Gastroesophageal sphincter (tissue), 4 donors: ENCODE results near the gene SUGCT. TPM values are rescaled to one million over a fixed set of nuclear protein-coding genes. Genes with fewer than 3 reads are reported as not detected.

Source experiments
- ATAC-seq: fragments of 150-250 bp; one replicate; pipeline ENCODE4 v1.9.1; 2016; ENCODE audit warnings: mild to moderate bottlenecking, moderate library complexity
- H3K27ac ChIP-seq, 4 donors: fragments of 200-600 bp; sonication (generic) in 3 of 4; 1 replicate in 3 of 4; 2 replicates in 1 of 4; pipeline ENCODE4 v1.5.1; 2016 to 2019
- H3K27me3 ChIP-seq: fragments of 200-600 bp; sonication (generic); one replicate; pipeline ENCODE4 v1.5.1; 2019
- H3K36me3 ChIP-seq, 2 donors: fragments of 200-600 bp; sonication (generic); one replicate each; pipeline ENCODE4 v1.5.1; 2019; ENCODE audit warnings: control low read depth in 1 of 2
- H3K4me1 ChIP-seq, 3 donors: fragments of 200-600 bp; sonication (generic); 1 replicate in 2 of 3; 2 replicates in 1 of 3; pipeline ENCODE4 v1.5.1; 2016 to 2019; ENCODE audit warnings: control low read depth in 2 of 3
- H3K4me3 ChIP-seq, 2 donors: fragments of 200-600 bp; sonication (generic); one replicate each; pipeline ENCODE4 v1.5.1; 2019; ENCODE audit warnings: mild to moderate bottlenecking in 1 of 2, moderate library complexity in 1 of 2
- H3K9me3 ChIP-seq, 3 donors: fragments of 200-600 bp; sonication (generic); one replicate each; pipeline ENCODE4 v1.5.1; 2017 to 2019; ENCODE audit warnings: control low read depth in 2 of 3
- EP300 ChIP-seq: sonication (generic); formaldehyde crosslinking; IDR thresholded peaks from one replicate; pipeline ENCODE4 v1.6.1; 2017; ENCODE audit warnings: antibody characterized with exemption, mild to moderate bottlenecking
- POLR2A ChIP-seq, 2 donors: fragments of 450-650 bp; IDR thresholded peaks; one replicate each; pipeline ENCODE4 v1.6.1; 2017; ENCODE audit warnings: antibody characterized with exemption in 2 of 2, mild to moderate bottlenecking in 2 of 2, moderate library complexity in 1 of 2
- POLR2AphosphoS5 ChIP-seq: sonication (generic); formaldehyde crosslinking; IDR thresholded peaks from one replicate; pipeline ENCODE4 v1.6.1; 2017; ENCODE audit warnings: antibody characterized with exemption
- WGBS, 2 donors: methylation state at CpG; one replicate each; pipeline ENCODE4 v1.1.5; 2018; ENCODE audit warnings: low coverage in 1 of 2; 5-methylcytosine and 5-hydroxymethylcytosine counted together
- total RNA-seq, 4 donors: library from RNA; depleted of rRNA; stranded (reverse); fragments of >200 nt; gene quantifications; one replicate each; pipeline ENCODE4 v1.1.0, GENCODE V29; 2016
- TF ChIP-seq, protein P1 (sequence below), 4 experiments: fragments of 200-600 bp in 2 of 4; fragments of 450-650 bp in 2 of 4; sonication (generic) in 1 of 4; IDR thresholded peaks; one replicate each; pipeline ENCODE4 v1.5.1; 2017 to 2019; ENCODE audit warnings: antibody characterized with exemption in 4 of 4, mild to moderate bottlenecking in 2 of 4, moderate library complexity in 2 of 4

Gene SUGCT
- total RNA-seq, 4 donors from 2014 or later, result 1.2 to 17.3 (median 10.8) TPM

DNA sequence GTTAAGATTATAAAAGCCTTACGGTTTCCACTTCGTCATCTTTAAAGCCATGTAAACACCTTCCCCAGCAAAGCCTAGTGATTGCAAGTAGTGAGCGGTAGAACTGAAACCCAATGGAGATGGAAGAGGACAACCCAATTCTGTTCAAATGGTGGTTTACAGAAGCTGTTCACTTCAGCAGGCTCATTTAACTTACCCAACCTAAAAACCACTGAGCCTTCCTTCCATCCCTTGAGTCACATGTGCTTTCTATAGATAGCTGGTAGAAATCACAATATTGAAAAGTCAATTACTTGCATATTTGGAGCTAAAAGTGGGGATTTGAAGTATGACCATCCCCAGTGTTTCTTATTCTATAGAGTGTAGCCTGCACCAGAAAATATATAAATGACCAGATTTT is 667.7 kb downstream of the SUGCT start:
- Histone ChIP-seq H3K4me3 (no peak overlapping the region), H3K36me3 (no peaks in the 10 kb centered on the region), H3K9me3 (no peaks in the 10 kb centered on the region), H3K27me3 (no peaks in the 10 kb centered on the region), H3K27ac (no peak overlapping the region), H3K4me1 (peaks cover 0 to 38% (median 10%) of the 10 kb centered on the region in 3 donors)
- TF ChIP-seq POLR2AphosphoS5 (no peak), EP300 (no peak), POLR2A (IDR thresholded peaks at IDR 0.05) (no peak)
- TF ChIP-seq, protein P1, sequence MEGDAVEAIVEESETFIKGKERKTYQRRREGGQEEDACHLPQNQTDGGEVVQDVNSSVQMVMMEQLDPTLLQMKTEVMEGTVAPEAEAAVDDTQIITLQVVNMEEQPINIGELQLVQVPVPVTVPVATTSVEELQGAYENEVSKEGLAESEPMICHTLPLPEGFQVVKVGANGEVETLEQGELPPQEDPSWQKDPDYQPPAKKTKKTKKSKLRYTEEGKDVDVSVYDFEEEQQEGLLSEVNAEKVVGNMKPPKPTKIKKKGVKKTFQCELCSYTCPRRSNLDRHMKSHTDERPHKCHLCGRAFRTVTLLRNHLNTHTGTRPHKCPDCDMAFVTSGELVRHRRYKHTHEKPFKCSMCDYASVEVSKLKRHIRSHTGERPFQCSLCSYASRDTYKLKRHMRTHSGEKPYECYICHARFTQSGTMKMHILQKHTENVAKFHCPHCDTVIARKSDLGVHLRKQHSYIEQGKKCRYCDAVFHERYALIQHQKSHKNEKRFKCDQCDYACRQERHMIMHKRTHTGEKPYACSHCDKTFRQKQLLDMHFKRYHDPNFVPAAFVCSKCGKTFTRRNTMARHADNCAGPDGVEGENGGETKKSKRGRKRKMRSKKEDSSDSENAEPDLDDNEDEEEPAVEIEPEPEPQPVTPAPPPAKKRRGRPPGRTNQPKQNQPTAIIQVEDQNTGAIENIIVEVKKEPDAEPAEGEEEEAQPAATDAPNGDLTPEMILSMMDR (IDR thresholded peaks at IDR 0.05), result no peak
- WGBS, 2 donors, result 96 to 100% methylated on average over 3 of the region's 3 CpGs
- ATAC-seq, result no peak

DNA sequence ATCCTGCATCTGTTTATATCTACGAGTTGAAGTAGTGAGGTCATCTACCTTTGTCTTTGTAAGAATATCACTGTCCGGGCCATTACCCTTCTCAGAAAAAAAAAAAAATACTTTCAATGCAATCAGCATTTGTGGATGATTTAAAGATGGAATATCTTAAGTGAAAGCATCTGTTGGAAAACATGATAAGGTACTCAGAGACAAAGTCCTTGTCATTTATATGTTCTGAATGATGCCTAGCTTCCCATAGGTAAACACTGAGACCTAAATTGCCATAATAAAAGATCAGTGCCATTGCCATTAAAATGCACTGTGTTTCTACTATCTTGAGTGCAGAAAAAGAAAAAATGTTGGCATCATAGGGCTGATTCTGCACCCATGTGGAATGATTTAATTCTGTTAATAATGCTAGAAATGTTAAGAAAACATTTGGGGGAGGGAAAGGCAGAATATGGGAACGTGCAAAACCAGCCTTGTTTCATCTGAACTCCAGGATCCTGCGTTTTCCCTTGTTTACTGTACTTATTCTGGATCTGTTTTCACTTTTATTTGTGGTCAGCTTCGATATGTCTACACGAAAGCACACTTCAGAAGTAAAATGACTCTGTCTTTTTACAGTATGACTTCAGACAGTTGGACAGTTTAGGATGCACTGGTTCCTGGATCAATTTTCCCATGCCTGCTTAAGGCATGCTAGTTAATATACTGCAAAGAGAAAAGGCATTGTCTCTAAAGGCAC is 669.8 kb downstream of the SUGCT start:
- no peaks in the 10 kb centered on the region for H3K36me3 ChIP-seq
- TF ChIP-seq, protein P1 (IDR thresholded peaks at IDR 0.05), result no peak
- no peak for TF ChIP-seq POLR2AphosphoS5
- no peak for TF ChIP-seq EP300
- no peak for TF ChIP-seq POLR2A (IDR thresholded peaks at IDR 0.05)
- no peak for ATAC-seq
- 70 to 75% methylated on average over 6 of the region's 6 CpGs for WGBS, 2 donors
- peaks cover 0 to 18% (median 1%) of the 10 kb centered on the region in 3 donors for H3K4me1 ChIP-seq
- H3K27me3 ChIP-seq, result no peaks in the 10 kb centered on the region
- H3K9me3 ChIP-seq, result no peaks in the 10 kb centered on the region
- no peak overlapping the region for H3K27ac ChIP-seq
- no peak overlapping the region for H3K4me3 ChIP-seq

DNA sequence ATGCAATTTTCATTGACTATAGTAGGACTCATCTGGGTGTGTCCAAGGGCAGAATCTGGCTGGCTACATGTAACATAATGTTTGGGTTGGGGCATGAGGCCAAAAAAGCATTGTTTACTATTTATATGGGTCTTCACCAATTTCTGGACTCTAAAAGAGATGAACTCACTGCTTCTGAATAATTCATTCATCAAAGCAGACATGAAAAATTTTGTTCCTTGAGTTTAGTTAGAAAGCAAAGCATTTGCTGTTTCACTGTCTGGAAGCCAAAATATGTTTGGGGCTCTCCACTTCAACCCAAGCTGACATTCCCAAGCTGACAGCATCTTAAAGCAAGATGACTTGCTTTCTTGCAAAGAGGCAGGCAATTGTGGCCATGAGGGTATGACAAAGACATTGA is 670.6 kb downstream of the SUGCT start:
- H3K27ac ChIP-seq, result peak overlapping the region in 1 of 4 donors; percentile 37
- H3K36me3 ChIP-seq, result no peaks in the 10 kb centered on the region
- H3K4me1 ChIP-seq, result peaks cover 0 to 11% (median 0%) of the 10 kb centered on the region in 3 donors
- ATAC-seq, result no peak
- no peak overlapping the region for H3K4me3 ChIP-seq
- no peaks in the 10 kb centered on the region for H3K27me3 ChIP-seq
- H3K9me3 ChIP-seq, result no peaks in the 10 kb centered on the region
- TF ChIP-seq POLR2AphosphoS5, result no peak
- TF ChIP-seq POLR2A (IDR thresholded peaks at IDR 0.05), result no peak
- TF ChIP-seq EP300, result no peak
- TF ChIP-seq, protein P1 (IDR thresholded peaks at IDR 0.05), result no peak

DNA sequence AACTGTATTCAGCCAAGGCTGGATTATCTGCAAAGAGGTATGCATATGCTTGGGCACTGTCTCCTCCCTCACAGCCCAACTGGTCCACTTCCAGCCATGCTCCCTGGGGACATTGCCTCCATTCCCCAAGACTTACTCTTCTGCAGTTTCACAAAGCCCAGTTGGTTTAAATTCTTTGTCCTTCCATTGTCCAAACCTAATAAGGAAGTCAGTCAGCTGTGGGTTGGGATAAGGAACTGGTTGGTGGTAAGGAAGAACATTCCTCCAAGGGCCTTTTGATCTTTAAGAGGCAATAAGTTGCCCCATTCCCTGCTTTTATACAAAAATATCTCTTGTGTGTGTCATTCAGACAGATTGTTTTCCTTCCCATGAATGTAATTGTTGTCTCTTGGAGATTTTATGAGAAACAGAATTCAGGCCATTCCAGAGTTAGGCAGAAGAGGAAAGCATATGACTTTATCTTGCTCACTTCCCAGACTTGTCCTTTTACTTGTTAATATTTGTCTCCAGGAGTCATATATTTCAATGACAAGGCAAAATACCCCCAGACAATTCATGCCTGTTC is 673.7 kb downstream of the SUGCT start:
- ATAC-seq, result no peak
- no peaks in the 10 kb centered on the region for H3K4me1 ChIP-seq
- H3K27ac ChIP-seq, result no peak overlapping the region
- H3K36me3 ChIP-seq, result no peaks in the 10 kb centered on the region
- H3K4me3 ChIP-seq, result no peak overlapping the region
- no peak for TF ChIP-seq EP300
- TF ChIP-seq, protein P1 (IDR thresholded peaks at IDR 0.05), result no peak
- no peak for TF ChIP-seq POLR2AphosphoS5
- TF ChIP-seq POLR2A (IDR thresholded peaks at IDR 0.05), result no peak
- peaks cover 0 to 15% (median 0%) of the 10 kb centered on the region in 3 donors for H3K9me3 ChIP-seq
- H3K27me3 ChIP-seq, result no peaks in the 10 kb centered on the region

DNA sequence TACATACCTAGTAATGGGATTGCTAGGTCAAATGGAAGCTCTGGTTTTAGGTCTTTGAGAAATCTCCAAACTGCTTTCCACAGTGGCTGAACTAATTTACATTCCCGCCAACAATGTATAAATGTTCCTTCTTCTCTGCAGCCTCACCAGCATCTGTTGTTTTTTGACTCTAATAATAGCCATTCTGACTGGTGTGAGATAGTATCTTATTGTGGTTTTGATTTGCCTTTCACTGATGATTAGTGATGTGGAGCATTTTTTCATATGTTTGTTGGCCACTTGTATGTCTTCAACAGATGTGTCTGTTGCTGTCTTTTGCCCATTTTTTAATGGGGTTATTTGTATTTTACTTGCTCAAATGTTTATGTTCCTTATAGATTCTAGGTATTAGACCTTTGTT is 675.5 kb downstream of the SUGCT start:
- H3K9me3 ChIP-seq, result peaks cover 0 to 15% (median 0%) of the 10 kb centered on the region in 3 donors
- no peaks in the 10 kb centered on the region for H3K27me3 ChIP-seq
- no peak for TF ChIP-seq POLR2AphosphoS5
- H3K36me3 ChIP-seq, result no peaks in the 10 kb centered on the region
- 100% methylated on average over 1 of the region's 1 CpG; no CpG with 5 or more reads in 1 of the 2 donors for WGBS, 2 donors
- ATAC-seq, result no peak
- no peaks in the 10 kb centered on the region for H3K4me1 ChIP-seq
- no peak overlapping the region for H3K27ac ChIP-seq
- no peak overlapping the region for H3K4me3 ChIP-seq
